GM12865 (cell line): ENCODE measurements around the gene SCML1.

Source experiments
- DNase-seq: peaks from one replicate; pipeline ENCODE4 v3.0.0; 2010; ENCODE audit warnings: low read depth
- H3K4me3 ChIP-seq: 2 replicates; pipeline ENCODE4 v1.5.1; 2011; ENCODE audit warnings: mild to moderate bottlenecking, low read depth, low read length, control low read depth
- CTCF ChIP-seq: IDR thresholded peaks from 2 replicates; pipeline ENCODE4 v1.5.1; 2011; ENCODE audit warnings: low read length, control low read depth, low read depth, inconsistent platforms; ENCODE audit not compliant: insufficient read depth; ENCODE audit errors: missing control alignments

Gene SCML1

GRCh38 chrX:17736856-17737709 lies at the start of gene SCML1:
SCML1 (plus strand) TSS chrX:17737493; CDS start chrX:17744187, 6,694 bp downstream.
- TF ChIP-seq CTCF = no peak
- no peak within 1 kb of the TSS for H3K4me3 ChIP-seq
- peak; percentile 2 for DNase-seq

- TF ChIP-seq CTCF = no peak
- no peak overlapping the region for H3K4me3 ChIP-seq
- no peak for DNase-seq
Observed at GRCh38 chrX:17687648-17688047, 49.6 kb upstream of the SCML1 start.

- no peak overlapping the region for H3K4me3 ChIP-seq
- TF ChIP-seq CTCF = peak; percentile 40
- peak; percentile 49 for DNase-seq
Observed at GRCh38 chrX:17689971-17690409, 47.3 kb upstream of the SCML1 start.

GRCh38 chrX:17692709-17693346 lies 44.5 kb upstream of the SCML1 start:
- no peak overlapping the region for H3K4me3 ChIP-seq
- no peak for TF ChIP-seq CTCF
- DNase-seq = no peak

- no peak for TF ChIP-seq CTCF
- H3K4me3 ChIP-seq = no peak overlapping the region
- DNase-seq = no peak
Observed at GRCh38 chrX:17697191-17697590, 40.1 kb upstream of the SCML1 start.

- no peak overlapping the region for H3K4me3 ChIP-seq
- DNase-seq = no peak
- TF ChIP-seq CTCF = no peak
Observed at GRCh38 chrX:17700976-17701375, 36.3 kb upstream of the SCML1 start.
